Activated naive CD8-positive, alpha-beta T cell treated with anti-CD3 and anti-CD28 coated beads, Interleukin-2, amount 50 U/mL, for 16 hours (primary cell): Measurements from ENCODE around the gene ZBTB46.
"Not testable (repeated sequence)": the region's sequence is repeated elsewhere in the genome, so short reads cannot be mapped to it uniquely, and the experiment has no call there.

Experiments used
- DNase-seq: peaks from one replicate; pipeline ENCODE4 v3.0.0-alpha.2; 2020; ENCODE audit warnings: low read depth, low spot score

Gene ZBTB46

GRCh38 chr20:63815615-63816253 lies 15.3 kb downstream of the ZBTB46 start:
- no peak for DNase-seq

GRCh38 chr20:63814891-63815614 lies 16.0 kb downstream of the ZBTB46 start:
- DNase-seq, result no peak

- DNase-seq, result no peak
These were observed 19.6 kb downstream of the ZBTB46 start for GRCh38 chr20:63811491-63811875.

- DNase-seq, result no peak
These were observed 20.2 kb downstream of the ZBTB46 start for GRCh38 chr20:63810730-63811490.

- DNase-seq, result no peak
These were observed 21.2 kb downstream of the ZBTB46 start for GRCh38 chr20:63809856-63810255.

GRCh38 chr20:63808964-63809674 lies 21.9 kb downstream of the ZBTB46 start:
- DNase-seq, result no peak

- DNase-seq, result no peak
These were observed 22.8 kb downstream of the ZBTB46 start for GRCh38 chr20:63808145-63808724.

- DNase-seq, result no peak
These were observed 23.4 kb downstream of the ZBTB46 start for GRCh38 chr20:63807654-63808053.

- DNase-seq, result no peak
These were observed 26.8 kb downstream of the ZBTB46 start for GRCh38 chr20:63804308-63804636.

GRCh38 chr20:63802469-63803240 lies 28.4 kb downstream of the ZBTB46 start:
- no peak for DNase-seq

GRCh38 chr20:63801174-63801573 lies 29.9 kb downstream of the ZBTB46 start:
- not testable (repeated sequence) for DNase-seq

GRCh38 chr20:63800411-63800810 lies 30.7 kb downstream of the ZBTB46 start:
- DNase-seq, result not testable (repeated sequence)

GRCh38 chr20:63799127-63799526 lies 31.9 kb downstream of the ZBTB46 start:
- DNase-seq, result not testable (repeated sequence)

- not testable (repeated sequence) for DNase-seq
These were observed 33.9 kb downstream of the ZBTB46 start for GRCh38 chr20:63797175-63797574.

- DNase-seq, result no peak
These were observed 35.8 kb downstream of the ZBTB46 start for GRCh38 chr20:63795178-63795830.

- DNase-seq, result no peak
These were observed 36.5 kb downstream of the ZBTB46 start for GRCh38 chr20:63794614-63795013.

- DNase-seq, result no peak
These were observed 38.2 kb downstream of the ZBTB46 start for GRCh38 chr20:63792866-63793265.

- DNase-seq, result no peak
These were observed 39.4 kb downstream of the ZBTB46 start for GRCh38 chr20:63791497-63792156.

- DNase-seq, result no peak
These were observed 40.4 kb downstream of the ZBTB46 start for GRCh38 chr20:63790572-63791168.
